Colonic mucosa (tissue), 4 donors: ENCODE data around the gene TSR1. TPM values are rescaled to one million over a fixed set of nuclear protein-coding genes. Genes with fewer than 3 reads are reported as not detected.

Source experiments
- DNase-seq: peaks from one replicate; pipeline ENCODE4 v3.0.0-alpha.2; 2020
- H3K27ac ChIP-seq: fragments of 200-600 bp; one replicate; pipeline ENCODE4 v1.8.0; 2021
- H3K27me3 ChIP-seq: fragments of 200-600 bp; one replicate; pipeline ENCODE4 v1.8.0; 2021
- H3K36me3 ChIP-seq: fragments of 200-600 bp; one replicate; pipeline ENCODE4 v1.8.0; 2021
- H3K4me1 ChIP-seq: fragments of 200-600 bp; one replicate; pipeline ENCODE4 v1.8.0; 2021; ENCODE audit warnings: mild to moderate bottlenecking
- H3K4me3 ChIP-seq: fragments of 200-600 bp; one replicate; pipeline ENCODE4 v1.8.0; 2021
- H3K9ac ChIP-seq, 2 donors: one replicate each; pipeline ENCODE4 v1.7.0; 2013; ENCODE audit warnings: control low read depth in 2 of 2, low read depth in 2 of 2, low read length in 2 of 2
- H3K9me3 ChIP-seq: fragments of 200-600 bp; one replicate; pipeline ENCODE4 v1.8.0; 2021
- intact Hi-C: fragments of 100-400 bp; cut with DNase I; formaldehyde crosslinking; loops from one replicate; pipeline ENCODE4 v1.14.1; 2022
- total RNA-seq, 2 donors: library from RNA; stranded (reverse); fragmentation: NEBNext Ultra II Directional in 1 of 2; extraction: Animal tissue kit (Norgen Biotek cat#: 25700) in 1 of 2; gene quantifications; one replicate each; pipeline ENCODE4 v1.2.1, GENCODE V29; 2021
- TF ChIP-seq, protein P1 (sequence below): fragments of 200-600 bp; IDR thresholded peaks from one replicate; pipeline ENCODE4 v1.8.0; 2022; ENCODE audit warnings: antibody characterized with exemption, mild to moderate bottlenecking
- donor health status: healthy.
- donor health status: DM: no; HTN: no; CAD: no.
- donor health status: DM: no; HTN: no; CAD: no.

The TSR1 gene
- total RNA-seq, 2 donors from 2014 or later = 13.7 to 28.5 TPM

DNA sequence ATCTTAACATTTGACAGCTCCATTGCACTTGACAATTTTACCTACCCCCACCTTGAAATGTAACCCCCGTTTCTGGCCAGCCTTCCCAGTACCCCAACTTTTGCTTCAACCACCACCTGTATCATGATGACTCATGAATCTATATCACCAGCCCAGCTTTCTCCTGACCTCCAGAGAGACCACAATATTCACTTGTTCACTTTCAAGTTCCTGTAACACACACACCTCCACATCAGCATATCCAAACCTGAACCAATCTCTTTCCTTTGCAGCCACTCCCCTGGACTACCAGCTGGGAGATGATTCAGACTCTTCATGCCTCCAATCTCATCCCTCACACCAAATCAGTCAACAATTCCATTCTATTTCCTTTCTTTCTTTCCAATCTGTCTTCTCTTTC, 40.7 kb downstream of the TSR1 start:
- intact Hi-C loops = no loop called here
- Histone ChIP-seq H3K4me3 (no peak overlapping the region), H3K36me3 (peaks cover 16% of the 10 kb centered on the region), H3K9me3 (no peaks in the 10 kb centered on the region), H3K4me1 (no peaks in the 10 kb centered on the region), H3K27me3 (no peaks in the 10 kb centered on the region), H3K27ac (no peak overlapping the region), H3K9ac (no peak overlapping the region)
- TF ChIP-seq, protein P1, sequence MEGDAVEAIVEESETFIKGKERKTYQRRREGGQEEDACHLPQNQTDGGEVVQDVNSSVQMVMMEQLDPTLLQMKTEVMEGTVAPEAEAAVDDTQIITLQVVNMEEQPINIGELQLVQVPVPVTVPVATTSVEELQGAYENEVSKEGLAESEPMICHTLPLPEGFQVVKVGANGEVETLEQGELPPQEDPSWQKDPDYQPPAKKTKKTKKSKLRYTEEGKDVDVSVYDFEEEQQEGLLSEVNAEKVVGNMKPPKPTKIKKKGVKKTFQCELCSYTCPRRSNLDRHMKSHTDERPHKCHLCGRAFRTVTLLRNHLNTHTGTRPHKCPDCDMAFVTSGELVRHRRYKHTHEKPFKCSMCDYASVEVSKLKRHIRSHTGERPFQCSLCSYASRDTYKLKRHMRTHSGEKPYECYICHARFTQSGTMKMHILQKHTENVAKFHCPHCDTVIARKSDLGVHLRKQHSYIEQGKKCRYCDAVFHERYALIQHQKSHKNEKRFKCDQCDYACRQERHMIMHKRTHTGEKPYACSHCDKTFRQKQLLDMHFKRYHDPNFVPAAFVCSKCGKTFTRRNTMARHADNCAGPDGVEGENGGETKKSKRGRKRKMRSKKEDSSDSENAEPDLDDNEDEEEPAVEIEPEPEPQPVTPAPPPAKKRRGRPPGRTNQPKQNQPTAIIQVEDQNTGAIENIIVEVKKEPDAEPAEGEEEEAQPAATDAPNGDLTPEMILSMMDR = no peak
- no peak for DNase-seq

DNA sequence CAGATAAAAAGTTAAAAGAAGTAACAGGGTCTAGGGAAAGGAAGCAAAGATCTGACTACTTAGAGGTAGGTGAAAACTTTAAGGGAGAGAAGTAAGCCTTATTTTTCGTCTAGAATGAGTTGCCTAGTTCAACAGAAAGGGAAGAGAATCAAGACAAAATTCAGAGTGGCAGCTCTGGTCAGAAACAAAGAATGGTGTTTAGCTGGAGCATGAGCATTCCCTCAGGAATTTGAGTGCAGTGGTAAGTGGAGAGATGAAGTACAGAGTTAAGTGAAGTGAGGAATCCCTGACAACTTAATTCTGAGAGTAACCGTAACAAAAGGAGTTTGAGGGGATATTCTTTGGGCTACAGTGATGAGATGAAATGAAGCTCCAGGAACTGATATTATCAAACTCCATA, 44.2 kb downstream of the TSR1 start:
- Histone ChIP-seq H3K4me1 (no peaks in the 10 kb centered on the region), H3K27me3 (no peaks in the 10 kb centered on the region), H3K36me3 (peaks cover 16% of the 10 kb centered on the region), H3K9me3 (no peaks in the 10 kb centered on the region), H3K4me3 (no peak overlapping the region), H3K9ac (no peak overlapping the region), H3K27ac (no peak overlapping the region)
- TF ChIP-seq, protein P1 = no peak
- intact Hi-C loops = no loop called here
- no peak for DNase-seq

GRCh38 chr17:2289878-2290478, 46.3 kb downstream of the TSR1 start:
- TF ChIP-seq, protein P1 = no peak
- intact Hi-C loops = no loop called here
- Histone ChIP-seq H3K4me3 (no peak overlapping the region), H3K9ac (no peak overlapping the region), H3K9me3 (no peaks in the 10 kb centered on the region), H3K27ac (no peak overlapping the region), H3K27me3 (no peaks in the 10 kb centered on the region), H3K4me1 (no peaks in the 10 kb centered on the region), H3K36me3 (no peaks in the 10 kb centered on the region)
- no peak for DNase-seq

DNA sequence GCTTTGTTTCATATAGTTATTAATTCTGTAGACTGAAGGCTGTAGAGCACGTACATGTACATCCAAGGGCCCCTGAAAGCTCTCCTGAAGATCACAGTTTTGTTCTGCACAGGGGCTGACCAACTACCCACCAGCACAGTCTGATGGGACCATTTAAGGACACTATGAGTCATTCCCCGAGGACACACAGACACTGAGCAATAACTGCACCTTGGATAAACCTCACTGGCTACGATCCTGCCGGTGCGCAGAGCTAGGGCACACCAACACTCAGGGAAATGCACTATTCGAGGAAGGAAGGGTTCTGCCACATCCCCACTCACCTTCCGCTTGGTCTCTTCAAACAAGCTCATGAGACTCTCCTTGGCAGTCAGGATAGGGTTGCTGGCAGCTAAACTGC, 53.0 kb downstream of the TSR1 start:
- Histone ChIP-seq H3K27ac (no peak overlapping the region), H3K36me3 (no peaks in the 10 kb centered on the region)
- intact Hi-C loops = no loop called here

DNA sequence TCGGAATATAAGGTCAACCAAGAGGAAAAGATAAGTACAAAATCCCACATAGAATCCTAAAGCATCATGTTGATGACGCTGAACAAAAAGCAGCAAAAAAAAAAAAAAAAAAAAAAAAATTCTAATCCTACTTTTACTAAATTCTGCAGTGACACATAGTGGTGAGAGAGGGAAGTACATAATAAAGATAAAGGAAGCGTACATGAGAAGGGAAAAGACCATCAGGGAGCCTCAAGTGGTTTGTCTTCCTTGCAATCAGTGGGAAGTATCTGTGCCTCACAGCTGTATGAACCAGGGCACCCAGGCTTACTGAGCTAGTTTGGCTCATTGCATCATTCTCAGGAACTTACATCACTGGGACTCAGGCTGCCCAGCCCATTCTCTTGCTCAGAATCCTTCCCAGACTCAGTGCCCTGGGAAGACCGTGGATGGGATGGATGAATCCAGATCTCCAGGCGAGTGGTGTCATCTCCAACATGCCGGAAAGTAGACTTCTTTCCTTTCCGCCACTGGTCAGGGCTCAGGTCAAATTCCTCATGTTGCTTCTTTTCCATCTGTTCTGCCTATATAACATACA, 53.9 kb downstream of the TSR1 start:
- H3K4me1 ChIP-seq = no peaks in the 10 kb centered on the region
- H3K9ac ChIP-seq = no peak overlapping the region
- no peaks in the 10 kb centered on the region for H3K27me3 ChIP-seq
- no peak overlapping the region for H3K4me3 ChIP-seq
- no peak overlapping the region for H3K27ac ChIP-seq
- TF ChIP-seq, protein P1 = peak; percentile 61
- intact Hi-C loops = no loop called here
- H3K9me3 ChIP-seq = no peaks in the 10 kb centered on the region
- H3K36me3 ChIP-seq = no peaks in the 10 kb centered on the region
- no peak for DNase-seq

More for the DNA sequence above, 53.0 kb downstream of the TSR1 start:
- no peaks in the 10 kb centered on the region for H3K27me3 ChIP-seq
- H3K4me1 ChIP-seq = no peaks in the 10 kb centered on the region
- H3K9me3 ChIP-seq = no peaks in the 10 kb centered on the region
- no peak overlapping the region for H3K4me3 ChIP-seq
- no peak overlapping the region for H3K9ac ChIP-seq
- no peak for DNase-seq
- TF ChIP-seq, protein P1 = no peak
